ENCODE data around the gene SPAG16.

Gene SPAG16

GRCh38 chr2:213251618-213252017 is 32.6 kb upstream of the SPAG16 start:
- Histone ChIP-seq H3K4me3 (replicated peaks; ENCODE audit: insufficient read depth, low read length) (no peak overlapping the region), H3K27me3 (ENCODE audit: insufficient read depth, poor library complexity, severe bottlenecking) (no peaks in the 10 kb centered on the region), H3K27ac (replicated peaks) (no peak overlapping the region)
- TF ChIP-seq POLR2AphosphoS5 (IDR thresholded peaks at IDR 0.05; ENCODE audit: low read depth) (no peak), REST (IDR thresholded peaks at IDR 0.05; ENCODE audit: insufficient replicate concordance, low read depth) (no peak), SPI1 (IDR thresholded peaks at IDR 0.05; ENCODE audit: borderline replicate concordance, low read depth) (no peak), GABPA (IDR thresholded peaks at IDR 0.05; ENCODE audit: low read depth) (no peak), CTCF (IDR thresholded peaks at IDR 0.05; ENCODE audit: insufficient read depth, low read length) (no peak)
- peak in 1 of 2 experiments; percentile 5 for DNase-seq (ENCODE audit: low read depth in 1 of 2, low spot score in 1 of 2)

DNA sequence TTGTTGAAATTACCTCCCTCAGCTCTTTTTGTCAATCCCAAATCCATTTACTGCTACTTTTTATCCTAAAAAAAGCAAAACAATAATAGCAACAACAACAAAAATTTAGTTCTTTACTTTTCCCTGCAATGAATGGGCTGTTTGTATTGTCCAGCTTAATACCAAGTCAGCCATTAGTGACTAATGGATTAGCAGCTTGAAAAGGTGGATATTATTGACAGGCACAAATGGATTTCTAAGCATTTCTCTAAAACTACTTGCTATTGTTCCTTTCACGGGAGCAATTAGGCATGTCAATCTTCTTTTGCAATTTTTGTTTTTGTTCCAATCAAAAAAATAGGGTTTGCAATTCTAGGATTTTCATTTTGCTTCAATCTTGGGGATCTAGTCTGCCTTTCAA is 32.1 kb upstream of the SPAG16 start:
- Histone ChIP-seq H3K4me3 (replicated peaks; ENCODE audit: insufficient read depth, low read length) (no peak overlapping the region), H3K27me3 (ENCODE audit: insufficient read depth, poor library complexity, severe bottlenecking) (no peaks in the 10 kb centered on the region), H3K27ac (replicated peaks) (no peak overlapping the region)
- DNase-seq (ENCODE audit: low read depth in 1 of 2, low spot score in 1 of 2): no peak
- TF ChIP-seq CTCF (IDR thresholded peaks at IDR 0.05; ENCODE audit: insufficient read depth, low read length): no peak
- no peak for TF ChIP-seq REST (IDR thresholded peaks at IDR 0.05; ENCODE audit: insufficient replicate concordance, low read depth)
- no peak for TF ChIP-seq POLR2AphosphoS5 (IDR thresholded peaks at IDR 0.05; ENCODE audit: low read depth)
- no peak for TF ChIP-seq GABPA (IDR thresholded peaks at IDR 0.05; ENCODE audit: low read depth)
- TF ChIP-seq SPI1 (IDR thresholded peaks at IDR 0.05; ENCODE audit: borderline replicate concordance, low read depth): no peak

DNA sequence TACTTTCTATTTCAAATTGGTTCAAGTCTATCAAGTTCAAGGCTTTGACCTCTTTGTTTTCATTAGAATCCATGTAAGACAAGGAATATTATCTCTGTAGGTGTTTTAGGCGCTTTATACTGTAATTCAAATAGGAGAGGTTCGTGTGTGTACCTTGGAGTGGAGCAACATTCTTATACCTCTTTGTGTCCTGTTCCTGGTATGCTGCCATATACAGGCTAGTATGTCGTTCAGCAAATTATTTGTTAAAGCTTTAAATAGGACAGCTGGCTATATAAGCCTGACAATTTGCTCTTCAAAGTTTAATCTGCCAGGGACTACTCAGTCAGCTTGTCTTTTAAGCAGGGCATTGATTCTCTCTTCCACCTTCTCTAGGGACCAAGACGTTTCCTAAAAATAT is 31.1 kb upstream of the SPAG16 start:
- H3K27ac ChIP-seq (replicated peaks): no peak overlapping the region
- no peaks in the 10 kb centered on the region for H3K27me3 ChIP-seq (ENCODE audit: insufficient read depth, poor library complexity, severe bottlenecking)
- no peak for DNase-seq (ENCODE audit: low read depth in 1 of 2, low spot score in 1 of 2)
- TF ChIP-seq SPI1 (IDR thresholded peaks at IDR 0.05; ENCODE audit: borderline replicate concordance, low read depth): no peak
- no peak for TF ChIP-seq CTCF (IDR thresholded peaks at IDR 0.05; ENCODE audit: insufficient read depth, low read length)
- no peak for TF ChIP-seq REST (IDR thresholded peaks at IDR 0.05; ENCODE audit: insufficient replicate concordance, low read depth)
- TF ChIP-seq GABPA (IDR thresholded peaks at IDR 0.05; ENCODE audit: low read depth): no peak
- TF ChIP-seq POLR2AphosphoS5 (IDR thresholded peaks at IDR 0.05; ENCODE audit: low read depth): no peak
- H3K4me3 ChIP-seq (replicated peaks; ENCODE audit: insufficient read depth, low read length): no peak overlapping the region

Measured in HL-60 (cell line).